Measurements from ENCODE around the gene TRIOBP. TPM values are rescaled to one million over a fixed set of nuclear protein-coding genes. Genes with fewer than 3 reads are reported as not detected.
A peak's percentile ranks its signal among the peaks of the same experiment; 100 is the strongest.

TRIOBP gene
- total and polyA plus RNA-seq, 2 of the 13 experiments (the other 11 are each of a cell fraction or from before 2014, with no cell fraction given), result 6.1 to 15.4 TPM

DNA sequence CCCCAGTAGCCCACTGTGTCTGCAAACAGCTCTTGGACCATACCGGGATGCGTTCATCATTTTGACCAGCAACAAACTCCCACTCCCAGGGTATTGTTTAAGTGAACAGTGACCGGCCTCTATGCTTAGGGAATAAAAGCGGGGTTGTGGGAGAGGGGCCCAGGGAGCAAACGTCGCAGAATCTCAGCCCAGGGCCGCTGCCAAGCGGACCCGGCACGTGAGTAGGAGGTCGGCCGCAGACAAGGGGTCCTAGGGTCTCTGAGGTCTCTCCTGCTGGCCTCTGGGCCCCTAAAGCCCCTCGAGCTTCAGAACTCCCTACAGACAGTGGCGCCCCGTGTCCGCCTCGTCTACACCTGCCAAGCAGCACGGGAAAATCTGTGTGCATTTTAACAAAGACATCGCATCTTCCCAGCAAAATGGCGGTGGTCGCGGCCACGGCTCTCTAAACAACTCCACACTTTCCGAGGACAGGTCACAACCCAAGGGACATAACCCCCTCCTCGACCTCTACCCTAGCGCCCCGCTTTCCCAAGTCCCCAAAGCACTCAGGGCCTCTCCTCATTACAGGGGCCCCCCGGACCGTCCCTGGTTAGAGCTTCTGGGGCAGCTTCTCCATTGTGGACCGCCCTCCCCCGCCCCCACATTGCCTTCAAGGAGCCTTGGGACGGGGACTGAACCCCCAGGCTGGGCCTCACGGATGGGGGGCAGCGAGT, 106.9 kb downstream of the TRIOBP start (continued):
- TF ChIP-seq ZNF615 (CRISPR knock-in tag; IDR thresholded peaks at IDR 0.05; ENCODE audit: borderline replicate concordance) (no peak), ZNF678 (CRISPR knock-in tag; IDR thresholded peaks at IDR 0.05) (no peak), SRY (CRISPR knock-in tag; IDR thresholded peaks at IDR 0.05) (no peak), NFYC (CRISPR knock-in tag; IDR thresholded peaks at IDR 0.05) (no peak), SPEN (CRISPR knock-in tag; IDR thresholded peaks at IDR 0.05; ENCODE audit: low read depth) (no peak), XBP1 (CRISPR knock-in tag; IDR thresholded peaks at IDR 0.05) (no peak), PCBP2 (optimal IDR thresholded peaks at IDR 0.05; ENCODE audit: low read depth, low read length, poor library complexity, severe bottlenecking) (peak; percentile 66), KLF12 (CRISPR knock-in tag; IDR thresholded peaks at IDR 0.05; ENCODE audit: borderline replicate concordance) (0 out of 2 replicates have a peak, but pooled peaks have one; percentile 31), NBN (conservative IDR thresholded peaks at IDR 0.05) (no peak), MXD4 (CRISPR knock-in tag; IDR thresholded peaks at IDR 0.05) (no peak), FOXO1 (CRISPR knock-in tag; IDR thresholded peaks at IDR 0.05) (no peak)
- TF ChIP-seq, protein P1, sequence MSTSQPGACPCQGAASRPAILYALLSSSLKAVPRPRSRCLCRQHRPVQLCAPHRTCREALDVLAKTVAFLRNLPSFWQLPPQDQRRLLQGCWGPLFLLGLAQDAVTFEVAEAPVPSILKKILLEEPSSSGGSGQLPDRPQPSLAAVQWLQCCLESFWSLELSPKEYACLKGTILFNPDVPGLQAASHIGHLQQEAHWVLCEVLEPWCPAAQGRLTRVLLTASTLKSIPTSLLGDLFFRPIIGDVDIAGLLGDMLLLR (CRISPR knock-in tag; IDR thresholded peaks at IDR 0.05), result no peak
- TF ChIP-seq, protein P2, sequence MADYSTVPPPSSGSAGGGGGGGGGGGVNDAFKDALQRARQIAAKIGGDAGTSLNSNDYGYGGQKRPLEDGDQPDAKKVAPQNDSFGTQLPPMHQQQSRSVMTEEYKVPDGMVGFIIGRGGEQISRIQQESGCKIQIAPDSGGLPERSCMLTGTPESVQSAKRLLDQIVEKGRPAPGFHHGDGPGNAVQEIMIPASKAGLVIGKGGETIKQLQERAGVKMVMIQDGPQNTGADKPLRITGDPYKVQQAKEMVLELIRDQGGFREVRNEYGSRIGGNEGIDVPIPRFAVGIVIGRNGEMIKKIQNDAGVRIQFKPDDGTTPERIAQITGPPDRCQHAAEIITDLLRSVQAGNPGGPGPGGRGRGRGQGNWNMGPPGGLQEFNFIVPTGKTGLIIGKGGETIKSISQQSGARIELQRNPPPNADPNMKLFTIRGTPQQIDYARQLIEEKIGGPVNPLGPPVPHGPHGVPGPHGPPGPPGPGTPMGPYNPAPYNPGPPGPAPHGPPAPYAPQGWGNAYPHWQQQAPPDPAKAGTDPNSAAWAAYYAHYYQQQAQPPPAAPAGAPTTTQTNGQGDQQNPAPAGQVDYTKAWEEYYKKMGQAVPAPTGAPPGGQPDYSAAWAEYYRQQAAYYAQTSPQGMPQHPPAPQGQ (CRISPR knock-in tag; IDR thresholded peaks at IDR 0.05; ENCODE audit: borderline replicate concordance), result no peak
- TF ChIP-seq, protein P3, sequence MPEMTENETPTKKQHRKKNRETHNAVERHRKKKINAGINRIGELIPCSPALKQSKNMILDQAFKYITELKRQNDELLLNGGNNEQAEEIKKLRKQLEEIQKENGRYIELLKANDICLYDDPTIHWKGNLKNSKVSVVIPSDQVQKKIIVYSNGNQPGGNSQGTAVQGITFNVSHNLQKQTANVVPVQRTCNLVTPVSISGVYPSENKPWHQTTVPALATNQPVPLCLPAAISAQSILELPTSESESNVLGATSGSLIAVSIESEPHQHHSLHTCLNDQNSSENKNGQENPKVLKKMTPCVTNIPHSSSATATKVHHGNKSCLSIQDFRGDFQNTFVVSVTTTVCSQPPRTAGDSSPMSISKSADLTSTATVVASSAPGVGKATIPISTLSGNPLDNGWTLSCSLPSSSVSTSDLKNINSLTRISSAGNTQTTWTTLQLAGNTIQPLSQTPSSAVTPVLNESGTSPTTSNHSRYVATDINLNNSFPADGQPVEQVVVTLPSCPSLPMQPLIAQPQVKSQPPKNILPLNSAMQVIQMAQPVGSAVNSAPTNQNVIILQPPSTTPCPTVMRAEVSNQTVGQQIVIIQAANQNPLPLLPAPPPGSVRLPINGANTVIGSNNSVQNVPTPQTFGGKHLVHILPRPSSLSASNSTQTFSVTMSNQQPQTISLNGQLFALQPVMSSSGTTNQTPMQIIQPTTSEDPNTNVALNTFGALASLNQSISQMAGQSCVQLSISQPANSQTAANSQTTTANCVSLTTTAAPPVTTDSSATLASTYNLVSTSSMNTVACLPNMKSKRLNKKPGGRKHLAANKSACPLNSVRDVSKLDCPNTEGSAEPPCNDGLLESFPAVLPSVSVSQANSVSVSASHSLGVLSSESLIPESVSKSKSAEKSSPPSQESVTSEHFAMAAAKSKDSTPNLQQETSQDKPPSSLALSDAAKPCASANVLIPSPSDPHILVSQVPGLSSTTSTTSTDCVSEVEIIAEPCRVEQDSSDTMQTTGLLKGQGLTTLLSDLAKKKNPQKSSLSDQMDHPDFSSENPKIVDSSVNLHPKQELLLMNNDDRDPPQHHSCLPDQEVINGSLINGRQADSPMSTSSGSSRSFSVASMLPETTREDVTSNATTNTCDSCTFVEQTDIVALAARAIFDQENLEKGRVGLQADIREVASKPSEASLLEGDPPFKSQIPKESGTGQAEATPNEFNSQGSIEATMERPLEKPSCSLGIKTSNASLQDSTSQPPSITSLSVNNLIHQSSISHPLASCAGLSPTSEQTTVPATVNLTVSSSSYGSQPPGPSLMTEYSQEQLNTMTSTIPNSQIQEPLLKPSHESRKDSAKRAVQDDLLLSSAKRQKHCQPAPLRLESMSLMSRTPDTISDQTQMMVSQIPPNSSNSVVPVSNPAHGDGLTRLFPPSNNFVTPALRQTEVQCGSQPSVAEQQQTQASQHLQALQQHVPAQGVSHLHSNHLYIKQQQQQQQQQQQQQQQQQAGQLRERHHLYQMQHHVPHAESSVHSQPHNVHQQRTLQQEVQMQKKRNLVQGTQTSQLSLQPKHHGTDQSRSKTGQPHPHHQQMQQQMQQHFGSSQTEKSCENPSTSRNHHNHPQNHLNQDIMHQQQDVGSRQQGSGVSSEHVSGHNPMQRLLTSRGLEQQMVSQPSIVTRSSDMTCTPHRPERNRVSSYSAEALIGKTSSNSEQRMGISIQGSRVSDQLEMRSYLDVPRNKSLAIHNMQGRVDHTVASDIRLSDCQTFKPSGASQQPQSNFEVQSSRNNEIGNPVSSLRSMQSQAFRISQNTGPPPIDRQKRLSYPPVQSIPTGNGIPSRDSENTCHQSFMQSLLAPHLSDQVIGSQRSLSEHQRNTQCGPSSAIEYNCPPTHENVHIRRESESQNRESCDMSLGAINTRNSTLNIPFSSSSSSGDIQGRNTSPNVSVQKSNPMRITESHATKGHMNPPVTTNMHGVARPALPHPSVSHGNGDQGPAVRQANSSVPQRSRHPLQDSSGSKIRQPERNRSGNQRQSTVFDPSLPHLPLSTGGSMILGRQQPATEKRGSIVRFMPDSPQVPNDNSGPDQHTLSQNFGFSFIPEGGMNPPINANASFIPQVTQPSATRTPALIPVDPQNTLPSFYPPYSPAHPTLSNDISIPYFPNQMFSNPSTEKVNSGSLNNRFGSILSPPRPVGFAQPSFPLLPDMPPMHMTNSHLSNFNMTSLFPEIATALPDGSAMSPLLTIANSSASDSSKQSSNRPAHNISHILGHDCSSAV (CRISPR knock-in tag; IDR thresholded peaks at IDR 0.05; ENCODE audit: borderline replicate concordance), result no peak
- TF ChIP-seq, protein P4, sequence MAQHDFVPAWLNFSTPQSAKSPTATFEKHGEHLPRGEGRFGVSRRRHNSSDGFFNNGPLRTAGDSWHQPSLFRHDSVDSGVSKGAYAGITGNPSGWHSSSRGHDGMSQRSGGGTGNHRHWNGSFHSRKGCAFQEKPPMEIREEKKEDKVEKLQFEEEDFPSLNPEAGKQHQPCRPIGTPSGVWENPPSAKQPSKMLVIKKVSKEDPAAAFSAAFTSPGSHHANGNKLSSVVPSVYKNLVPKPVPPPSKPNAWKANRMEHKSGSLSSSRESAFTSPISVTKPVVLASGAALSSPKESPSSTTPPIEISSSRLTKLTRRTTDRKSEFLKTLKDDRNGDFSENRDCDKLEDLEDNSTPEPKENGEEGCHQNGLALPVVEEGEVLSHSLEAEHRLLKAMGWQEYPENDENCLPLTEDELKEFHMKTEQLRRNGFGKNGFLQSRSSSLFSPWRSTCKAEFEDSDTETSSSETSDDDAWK (CRISPR knock-in tag; IDR thresholded peaks at IDR 0.05), result no peak
- TF ChIP-seq, protein P5, sequence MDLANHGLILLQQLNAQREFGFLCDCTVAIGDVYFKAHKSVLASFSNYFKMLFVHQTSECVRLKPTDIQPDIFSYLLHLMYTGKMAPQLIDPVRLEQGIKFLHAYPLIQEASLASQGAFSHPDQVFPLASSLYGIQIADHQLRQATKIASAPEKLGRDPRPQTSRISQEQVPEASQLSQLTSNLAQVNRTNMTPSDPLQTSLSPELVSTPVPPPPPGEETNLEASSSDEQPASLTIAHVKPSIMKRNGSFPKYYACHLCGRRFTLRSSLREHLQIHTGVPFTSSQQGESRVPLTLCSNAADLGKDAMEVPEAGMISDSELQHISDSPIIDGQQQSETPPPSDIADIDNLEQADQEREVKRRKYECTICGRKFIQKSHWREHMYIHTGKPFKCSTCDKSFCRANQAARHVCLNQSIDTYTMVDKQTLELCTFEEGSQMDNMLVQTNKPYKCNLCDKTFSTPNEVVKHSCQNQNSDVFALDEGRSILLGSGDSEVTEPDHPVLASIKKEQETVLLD (CRISPR knock-in tag; IDR thresholded peaks at IDR 0.05; ENCODE audit: low read depth), result no peak
